Osteoblast (primary cell): Measurements from ENCODE around the gene ITIH3. TPM values are rescaled to one million over a fixed set of nuclear protein-coding genes. Genes with fewer than 3 reads are reported as not detected.

Experiments
- DNase-seq: peaks from one replicate; pipeline ENCODE4 v3.0.0; 2011; ENCODE audit warnings: low spot score, mixed read lengths; ENCODE audit not compliant: insufficient read length; ENCODE audit errors: missing footprints
- H2AFZ ChIP-seq: 2 replicates; pipeline ENCODE4 v1.6.0; 2011; ENCODE audit warnings: mild to moderate bottlenecking, low read length
- H3K27ac ChIP-seq: 2 replicates; pipeline ENCODE4 v1.5.1; 2011; ENCODE audit warnings: mild to moderate bottlenecking, low read depth, low read length, moderate library complexity
- H3K27me3 ChIP-seq: 2 replicates; pipeline ENCODE4 v1.6.0; 2012; ENCODE audit warnings: mild to moderate bottlenecking, control low read depth, inconsistent platforms, low read length, moderate library complexity; ENCODE audit not compliant: insufficient read depth
- H3K36me3 ChIP-seq: 2 replicates; pipeline ENCODE4 v1.5.1; 2011; ENCODE audit warnings: mild to moderate bottlenecking, low read length, control low read depth, moderate library complexity; ENCODE audit not compliant: insufficient read depth
- H3K4me1 ChIP-seq: 2 replicates; pipeline ENCODE4 v1.5.1; 2011; ENCODE audit warnings: mild to moderate bottlenecking, low read length, control low read depth, moderate library complexity; ENCODE audit not compliant: insufficient read depth
- H3K4me2 ChIP-seq: 2 replicates; pipeline ENCODE4 v1.6.0; 2011; ENCODE audit warnings: mild to moderate bottlenecking, low read length; ENCODE audit not compliant: insufficient read depth
- H3K4me3 ChIP-seq: fragments of 200-600 bp; sonication (generic); 3 replicates; pipeline ENCODE4 v1.5.1; 2012; ENCODE audit warnings: mild to moderate bottlenecking, low read length, inconsistent platforms; ENCODE audit not compliant: insufficient read depth
- H3K79me2 ChIP-seq: 2 replicates; pipeline ENCODE4 v1.6.0; 2012; ENCODE audit warnings: mild to moderate bottlenecking, low read length, control low read depth, inconsistent platforms; ENCODE audit not compliant: insufficient read depth
- H3K9me3 ChIP-seq: 2 replicates; pipeline ENCODE4 v1.5.1; 2011; ENCODE audit warnings: low read depth, low read length, control low read depth
- H4K20me1 ChIP-seq: 2 replicates; pipeline ENCODE4 v1.6.0; 2012; ENCODE audit warnings: mild to moderate bottlenecking, low read length, control low read depth; ENCODE audit not compliant: insufficient read depth
- CTCF ChIP-seq: IDR thresholded peaks from 2 replicates; pipeline ENCODE4 v1.5.1; 2011; ENCODE audit warnings: mild to moderate bottlenecking, low read depth, low read length, moderate library complexity; ENCODE audit errors: extremely low read depth
- total RNA-seq: library from RNA; depleted of rRNA; stranded (reverse); fragments of >200 nt; gene quantifications from 2 replicates; pipeline ENCODE4 v1.2.3, GENCODE V29; 2012

Gene ITIH3
- total RNA-seq, 1 donor: under 0.01 TPM

DNA sequence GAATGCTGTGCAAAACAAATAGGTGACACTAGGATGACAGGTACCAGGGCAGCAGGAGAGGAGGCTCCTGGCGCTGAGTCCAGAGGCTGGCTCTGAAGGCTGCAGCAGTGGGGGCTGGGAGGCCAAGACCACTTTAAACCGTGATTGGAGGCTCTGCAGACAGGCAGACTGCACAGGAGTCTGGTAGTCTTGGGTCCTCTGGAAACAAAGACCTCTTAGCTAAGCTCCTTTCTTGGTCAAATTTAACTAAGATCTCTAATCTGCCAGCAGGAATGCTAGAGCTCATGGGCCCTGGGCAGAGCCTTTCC is 44.6 kb downstream of the ITIH3 start:
- peaks cover 4% of the 10 kb centered on the region for H4K20me1 ChIP-seq
- no peaks in the 10 kb centered on the region for H3K27me3 ChIP-seq
- H3K4me3 ChIP-seq: no peak overlapping the region
- H3K27ac ChIP-seq: no peak overlapping the region
- DNase-seq: peak; percentile 32
- peaks cover 5% of the 10 kb centered on the region for H3K36me3 ChIP-seq
- no peak overlapping the region for H3K4me2 ChIP-seq
- no peaks in the 10 kb centered on the region for H3K9me3 ChIP-seq
- no peak overlapping the region for H2AFZ ChIP-seq
- no peak for TF ChIP-seq CTCF
- no peaks in the 10 kb centered on the region for H3K4me1 ChIP-seq
- no peaks in the 10 kb centered on the region for H3K79me2 ChIP-seq

GRCh38 chr3:52839892-52840545 is 45.4 kb downstream of the ITIH3 start:
- peak; percentile 31 for DNase-seq
- Histone ChIP-seq H3K4me1 (no peaks in the 10 kb centered on the region), H3K79me2 (no peaks in the 10 kb centered on the region), H2AFZ (no peak overlapping the region), H3K4me2 (no peak overlapping the region), H4K20me1 (peaks cover 4% of the 10 kb centered on the region), H3K9me3 (no peaks in the 10 kb centered on the region), H3K27ac (no peak overlapping the region), H3K4me3 (no peak overlapping the region), H3K27me3 (no peaks in the 10 kb centered on the region), H3K36me3 (peaks cover 5% of the 10 kb centered on the region)
- no peak for TF ChIP-seq CTCF

DNA sequence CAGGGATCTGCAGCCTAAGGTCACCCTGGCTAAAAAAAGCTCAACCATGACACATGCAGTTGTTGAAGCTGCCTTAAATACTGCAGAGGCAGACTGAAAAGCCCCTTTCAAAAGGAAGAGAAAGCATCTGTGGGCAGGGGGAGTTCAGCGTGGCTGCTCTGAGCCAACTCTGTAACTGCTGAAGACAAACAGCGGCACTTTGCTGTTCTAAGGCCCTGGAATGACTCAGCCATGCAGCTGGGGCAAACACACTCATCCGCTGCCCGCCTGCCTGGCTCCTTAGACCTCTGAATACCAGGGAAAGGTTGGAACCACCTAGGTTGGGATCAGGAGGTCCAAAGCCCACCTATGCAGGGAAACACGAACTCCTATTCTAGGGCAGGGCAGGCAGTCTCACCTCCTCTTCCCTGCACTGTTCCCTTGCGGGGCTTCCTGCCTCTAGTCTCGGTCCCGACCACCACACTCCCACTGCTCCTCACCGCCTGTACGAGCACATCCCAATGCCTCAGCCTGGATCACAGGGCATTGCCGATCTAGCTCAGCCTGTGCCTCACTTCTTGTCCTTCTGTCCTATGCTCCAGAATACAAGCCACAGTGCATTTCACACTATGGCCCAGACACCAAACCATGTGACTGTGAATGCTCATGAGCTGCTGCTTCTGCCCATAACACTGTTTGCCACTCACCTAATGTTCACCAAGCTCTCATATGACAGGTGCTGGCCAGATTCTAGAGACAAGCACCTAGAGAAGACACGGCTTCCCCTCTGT is 46.8 kb downstream of the ITIH3 start:
- no peaks in the 10 kb centered on the region for H3K79me2 ChIP-seq
- no peak for TF ChIP-seq CTCF
- H4K20me1 ChIP-seq: peaks cover 4% of the 10 kb centered on the region
- H3K4me1 ChIP-seq: peaks cover 4% of the 10 kb centered on the region
- peak; percentile 50 for DNase-seq
- H3K9me3 ChIP-seq: no peaks in the 10 kb centered on the region
- no peak overlapping the region for H3K4me3 ChIP-seq
- no peak overlapping the region for H3K4me2 ChIP-seq
- H3K36me3 ChIP-seq: peaks cover 5% of the 10 kb centered on the region
- H3K27me3 ChIP-seq: no peaks in the 10 kb centered on the region
- H2AFZ ChIP-seq: no peak overlapping the region
- H3K27ac ChIP-seq: no peak overlapping the region

DNA sequence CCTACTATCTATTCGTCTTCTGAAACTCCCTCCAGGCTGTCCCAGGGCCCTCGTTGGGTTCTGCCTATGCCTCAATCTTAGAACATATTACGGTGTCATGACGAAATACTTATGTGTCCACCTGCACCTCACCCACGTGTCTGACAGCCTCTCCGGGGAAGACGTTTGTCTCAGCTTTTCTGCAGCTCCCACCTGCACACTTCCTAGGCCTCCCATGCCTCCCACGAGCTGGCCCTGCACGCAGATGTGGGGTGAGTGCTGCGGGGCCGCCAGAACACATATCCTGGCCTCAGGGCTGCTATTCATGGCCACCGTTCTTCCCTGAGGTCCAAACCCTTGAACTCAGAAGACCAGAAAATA is 47.4 kb downstream of the ITIH3 start:
- Histone ChIP-seq H3K27ac (no peak overlapping the region), H3K79me2 (no peaks in the 10 kb centered on the region), H3K4me1 (peaks cover 4% of the 10 kb centered on the region), H3K4me3 (no peak overlapping the region), H3K4me2 (no peak overlapping the region), H3K27me3 (no peaks in the 10 kb centered on the region), H2AFZ (no peak overlapping the region), H3K36me3 (peaks cover 7% of the 10 kb centered on the region), H3K9me3 (no peaks in the 10 kb centered on the region), H4K20me1 (peaks cover 4% of the 10 kb centered on the region)
- DNase-seq: no peak
- no peak for TF ChIP-seq CTCF
